Brain microvascular endothelial cell (primary cell): Measurements from ENCODE around the gene FRYL.

Experiments
- DNase-seq: peaks from one replicate; pipeline ENCODE4 v3.0.0-alpha.2; 2020
- H3K27ac ChIP-seq: fragments of 250-450 bp; sonication (Bioruptor Pico); 2 replicates; pipeline ENCODE4 v1.5.1; 2020; ENCODE audit warnings: mild to moderate bottlenecking, moderate library complexity
- H3K27me3 ChIP-seq: fragments of 250-450 bp; sonication (Bioruptor Pico); replicated peaks from 2 replicates; pipeline ENCODE4 v1.5.1; 2020; ENCODE audit warnings: mild to moderate bottlenecking
- H3K36me3 ChIP-seq: fragments of 250-450 bp; sonication (Bioruptor Pico); replicated peaks from 2 replicates; pipeline ENCODE4 v1.5.1; 2020; ENCODE audit warnings: mild to moderate bottlenecking
- H3K4me3 ChIP-seq: 2 replicates; pipeline ENCODE4 v1.5.1; 2011; ENCODE audit warnings: low read depth, mild to moderate bottlenecking, control low read depth, low read length, moderate library complexity
- CTCF ChIP-seq: IDR thresholded peaks from 2 replicates; pipeline ENCODE4 v1.5.1; 2011; ENCODE audit warnings: low read depth, mild to moderate bottlenecking, moderate library complexity, low read length, control low read depth, inconsistent platforms; ENCODE audit errors: missing control alignments
- in situ Hi-C: cut with HindIII; loops from 2 replicates; pipeline ENCODE4 v1.10.0; 2017; ENCODE audit warnings: low sequenced_read_pairs, low pct_ligation_motif_present

Gene FRYL

GRCh38 chr4:48504026-48504330 is 276.1 kb downstream of the FRYL start:
- H3K27me3 ChIP-seq: no peaks in the 10 kb centered on the region
- no peak overlapping the region for H3K27ac ChIP-seq
- no peak for TF ChIP-seq CTCF
- no peak for DNase-seq
- peaks cover 17% of the 10 kb centered on the region for H3K36me3 ChIP-seq
- in situ Hi-C loops: no loop called here
- no peak overlapping the region for H3K4me3 ChIP-seq

GRCh38 chr4:48503233-48504025 is 276.6 kb downstream of the FRYL start:
- no peak for DNase-seq
- in situ Hi-C loops: no loop called here
- H3K27me3 ChIP-seq: no peaks in the 10 kb centered on the region
- TF ChIP-seq CTCF: no peak
- H3K36me3 ChIP-seq: peaks cover 17% of the 10 kb centered on the region
- no peak overlapping the region for H3K4me3 ChIP-seq
- no peak overlapping the region for H3K27ac ChIP-seq

GRCh38 chr4:48499551-48500066 is 280.5 kb downstream of the FRYL start:
- H3K36me3 ChIP-seq: peaks cover 13% of the 10 kb centered on the region

GRCh38 chr4:48498895-48499294 is 281.2 kb downstream of the FRYL start:
- Histone ChIP-seq H3K36me3 (peaks cover 13% of the 10 kb centered on the region), H3K4me3 (no peak overlapping the region), H3K27ac (no peak overlapping the region), H3K27me3 (no peaks in the 10 kb centered on the region)
- DNase-seq: no peak
- TF ChIP-seq CTCF: no peak
- in situ Hi-C loops: no loop called here

More at GRCh38 chr4:48499551-48500066, 280.5 kb downstream of the FRYL start:
- DNase-seq: no peak
- no peaks in the 10 kb centered on the region for H3K27me3 ChIP-seq
- no peak for TF ChIP-seq CTCF
- no peak overlapping the region for H3K4me3 ChIP-seq
- no peak overlapping the region for H3K27ac ChIP-seq
- in situ Hi-C loops: no loop called here

GRCh38 chr4:48495941-48496340 is 284.1 kb downstream of the FRYL start:
- H3K4me3 ChIP-seq: no peak overlapping the region
- no peak overlapping the region for H3K27ac ChIP-seq
- no peak for DNase-seq
- H3K27me3 ChIP-seq: peaks cover 10% of the 10 kb centered on the region
- TF ChIP-seq CTCF: no peak
- H3K36me3 ChIP-seq: peaks cover 11% of the 10 kb centered on the region
- in situ Hi-C loops: no loop called here
